H1 (cell line): Measurements from ENCODE around the gene MYRIP. TPM values are rescaled to one million over a fixed set of nuclear protein-coding genes. Genes with fewer than 3 reads are reported as not detected.

ENCODE experiments used
- CTCF ChIA-PET: fragments of 300-600 bp; sonication (Branson Sonifier 250); formaldehyde crosslinking; loops from one replicate; lab custom pipeline; 2021; ENCODE audit not compliant: partially characterized antibody; lab: Charles Lee
- POLR2A ChIA-PET: fragments of 300-600 bp; sonication (Branson Sonifier 250); formaldehyde crosslinking; loops from one replicate; lab custom pipeline; 2021; ENCODE audit warnings: inconsistent platforms; ENCODE audit not compliant: partially characterized antibody; lab: Charles Lee
- DNase-seq, 2 experiments: peaks; one replicate each; pipeline versions ENCODE4 v3.0.0 to v3.0.0-alpha.2; 2010 to 2022; ENCODE audit warnings: low spot score in 2 of 2, low read depth in 1 of 2, mixed read lengths in 1 of 2
- FAIRE-seq: peaks from 2 replicates; lab custom pipeline; 2011; peaks lifted over from hg19 to GRCh38; lab: Jason Lieb, UNC
- H2AFZ ChIP-seq: 2 replicates; pipeline ENCODE4 v1.8.1; 2012; ENCODE audit warnings: low read length, inconsistent platforms
- H2AK5ac ChIP-seq: 2 replicates; pipeline ENCODE4 v1.6.1; 2013; ENCODE audit warnings: low read depth, low read length
- H2BK120ac ChIP-seq: replicated peaks from 2 replicates; pipeline ENCODE3; 2013; ENCODE audit warnings: low read depth, low read length, inconsistent platforms
- H2BK12ac ChIP-seq: 2 replicates; pipeline ENCODE4 v1.6.1; 2013; ENCODE audit warnings: low read depth, low read length
- H2BK15ac ChIP-seq: 2 replicates; pipeline ENCODE4 v1.6.1; 2013; ENCODE audit warnings: low read length
- H2BK20ac ChIP-seq: 2 replicates; pipeline ENCODE4 v1.6.1; 2013; ENCODE audit warnings: low read length
- H2BK5ac ChIP-seq: 2 replicates; pipeline ENCODE4 v1.6.1; 2013; ENCODE audit warnings: low read depth, low read length
- H3K14ac ChIP-seq: 2 replicates; pipeline ENCODE4 v1.6.1; 2013; ENCODE audit warnings: inconsistent platforms; ENCODE audit not compliant: insufficient read length
- H3K18ac ChIP-seq: 2 replicates; pipeline ENCODE4 v1.6.1; 2013; ENCODE audit warnings: low read length; ENCODE audit errors: extremely low read depth
- H3K23ac ChIP-seq: 2 replicates; pipeline ENCODE4 v1.6.1; 2013; ENCODE audit warnings: inconsistent platforms; ENCODE audit not compliant: insufficient read length
- H3K23me2 ChIP-seq: 2 replicates; pipeline ENCODE4 v1.6.1; 2013; ENCODE audit warnings: low read depth, low read length
- H3K27ac ChIP-seq: 2 replicates; pipeline ENCODE4 v1.6.1; 2011; ENCODE audit warnings: low read depth, low read length, inconsistent platforms
- H3K27me3 ChIP-seq, 4 experiments: replicated peaks in 1 of 4; 1 replicate in 1 of 4; 2 replicates in 3 of 4; pipeline versions ENCODE4 v1.6.1 to v1.8.1; 2011 to 2013; ENCODE audit warnings: low read length in 3 of 4, mild to moderate bottlenecking in 3 of 4, inconsistent platforms in 2 of 4, mixed read lengths in 2 of 4, moderate library complexity in 1 of 4; ENCODE audit not compliant: control insufficient read depth in 3 of 4, insufficient read depth in 3 of 4; ENCODE audit errors: extremely low read depth in 1 of 4
- H3K36me3 ChIP-seq, 4 experiments: 2 replicates each; pipeline versions ENCODE4 v1.6.1 to v1.8.1; 2011 to 2013; ENCODE audit warnings: mild to moderate bottlenecking in 4 of 4, low read length in 3 of 4, moderate library complexity in 2 of 4, control low read depth in 1 of 4, inconsistent platforms in 1 of 4; ENCODE audit not compliant: insufficient read depth in 4 of 4, control insufficient read depth in 2 of 4
- H3K4ac ChIP-seq: replicated peaks from 2 replicates; pipeline ENCODE3; 2013; ENCODE audit warnings: low read length, low read depth, mixed read lengths, inconsistent platforms; ENCODE audit not compliant: insufficient read length
- H3K4me1 ChIP-seq, 4 experiments: replicated peaks in 1 of 4; 1 replicate in 1 of 4; 2 replicates in 3 of 4; pipeline versions ENCODE4 v1.6.1 to v1.8.1; 2011 to 2013; ENCODE audit warnings: low read length in 3 of 4, inconsistent platforms in 2 of 4, mixed read lengths in 1 of 4; ENCODE audit not compliant: insufficient read depth in 4 of 4, control insufficient read depth in 3 of 4
- H3K4me2 ChIP-seq, 2 experiments: 2 replicates each; pipeline versions ENCODE4 v1.6.1 to v1.8.1; 2011 to 2013; ENCODE audit warnings: low read depth in 2 of 2, low read length in 2 of 2, control low read depth in 1 of 2, inconsistent platforms in 1 of 2, mild to moderate bottlenecking in 1 of 2; ENCODE audit not compliant: insufficient read depth in 1 of 2
- H3K4me3 ChIP-seq, 4 experiments: fragments of 200-600, 300-600 bp in 1 of 4; sonication (generic), shearing (Covaris generic), sonication (Bioruptor Twin) in 1 of 4; 2 replicates each; pipeline versions ENCODE4 v1.5.1 to v1.8.1; 2011 to 2016; ENCODE audit warnings: low read length in 4 of 4, low read depth in 3 of 4, control low read depth in 2 of 4, inconsistent platforms in 2 of 4, mild to moderate bottlenecking in 2 of 4, mixed read lengths in 1 of 4, moderate library complexity in 1 of 4; ENCODE audit not compliant: insufficient read depth in 2 of 4; ENCODE audit errors: extremely low read depth in 1 of 4
- H3K56ac ChIP-seq: replicated peaks from 2 replicates; pipeline ENCODE3; 2013; ENCODE audit warnings: low read depth, mild to moderate bottlenecking, mixed read lengths, low read length, inconsistent platforms; ENCODE audit not compliant: insufficient read length
- H3K79me1 ChIP-seq: 2 replicates; pipeline ENCODE4 v1.6.1; 2013; ENCODE audit warnings: low read depth, low read length, control low read depth
- H3K79me2 ChIP-seq, 2 experiments: 2 replicates each; pipeline versions ENCODE4 v1.6.1 to v1.8.1; 2012 to 2013; ENCODE audit warnings: low read length in 2 of 2, mild to moderate bottlenecking in 2 of 2, inconsistent platforms in 1 of 2; ENCODE audit not compliant: insufficient read depth in 2 of 2, control insufficient read depth in 1 of 2
- H3K9ac ChIP-seq, 4 experiments: replicated peaks in 1 of 4; 1 replicate in 1 of 4; 2 replicates in 3 of 4; pipeline versions ENCODE4 v1.6.1 to v1.8.1; 2011 to 2013; ENCODE audit warnings: low read depth in 3 of 4, low read length in 3 of 4, control low read depth in 2 of 4, mild to moderate bottlenecking in 2 of 4, moderate library complexity in 2 of 4, inconsistent platforms in 1 of 4; ENCODE audit errors: extremely low read depth in 1 of 4
- H3K9me3 ChIP-seq, 2 experiments: 2 replicates each; pipeline versions ENCODE4 v1.6.1 to v1.8.1; 2012 to 2013; ENCODE audit warnings: mild to moderate bottlenecking in 2 of 2, moderate library complexity in 2 of 2, control low read depth in 1 of 2, inconsistent platforms in 1 of 2, low read depth in 1 of 2, low read length in 1 of 2, mixed read lengths in 1 of 2; ENCODE audit not compliant: insufficient read depth in 2 of 2
- H4K20me1 ChIP-seq, 2 experiments: replicated peaks in 1 of 2; 2 replicates each; pipeline versions ENCODE3 to v1.8.1; 2011 to 2013; ENCODE audit warnings: inconsistent platforms in 2 of 2, low read length in 2 of 2, mild to moderate bottlenecking in 1 of 2; ENCODE audit not compliant: insufficient read depth in 2 of 2, control insufficient read depth in 1 of 2
- H4K5ac ChIP-seq: 2 replicates; pipeline ENCODE4 v1.6.1; 2013; ENCODE audit warnings: low read length, low read depth, mixed read lengths, inconsistent platforms; ENCODE audit not compliant: insufficient read length
- H4K8ac ChIP-seq: 2 replicates; pipeline ENCODE4 v1.8.0; 2013; ENCODE audit warnings: mild to moderate bottlenecking, moderate library complexity, low read length, inconsistent platforms; ENCODE audit not compliant: insufficient read depth; ENCODE audit errors: extremely low read depth
- H4K91ac ChIP-seq: replicated peaks from 2 replicates; pipeline ENCODE3; 2013; ENCODE audit warnings: low read length, mixed read lengths, inconsistent platforms; ENCODE audit not compliant: insufficient read length
- CEBPB ChIP-seq: IDR thresholded peaks from 2 replicates; pipeline ENCODE4 v1.6.1; 2012; ENCODE audit warnings: low read depth, low read length
- GABPA ChIP-seq: IDR thresholded peaks from 2 replicates; pipeline ENCODE4 v1.6.1; 2011; ENCODE audit warnings: mild to moderate bottlenecking, low read length, moderate library complexity, borderline replicate concordance; ENCODE audit not compliant: insufficient read depth
- POLR2AphosphoS5 ChIP-seq: IDR thresholded peaks from 2 replicates; pipeline ENCODE4 v1.6.1; 2011; ENCODE audit warnings: low read depth, low read length
- RFX5 ChIP-seq: IDR thresholded peaks from 2 replicates; pipeline ENCODE4 v1.6.1; 2011; ENCODE audit warnings: low read depth, low read length, improper control_type of control experiment, borderline replicate concordance
- RNF2 ChIP-seq: fragments of 200-900, 300-1000 bp; sonication (generic); IDR thresholded peaks from 2 replicates; pipeline ENCODE4 v1.7.1; 2016; ENCODE audit warnings: borderline replicate concordance, low read depth, mild to moderate bottlenecking, antibody characterized with exemption, low read length; ENCODE audit not compliant: poor library complexity, severe bottlenecking; ENCODE audit errors: missing control alignments
- TBP ChIP-seq: IDR thresholded peaks from 2 replicates; pipeline ENCODE4 v1.6.1; 2011; ENCODE audit warnings: low read depth, low read length, improper control_type of control experiment
- WGBS, 2 experiments: shearing (Covaris generic) in 1 of 2; methylation state at CpG; one replicate each; pipeline versions ENCODE4 v1.1.6 to v1.1.7; 2013 to 2015; ENCODE audit warnings: low lambda C conversion rate in 2 of 2, mixed read lengths in 2 of 2, inconsistent platforms in 1 of 2, low coverage in 1 of 2, missing lambda C conversion rate in 1 of 2; ENCODE audit not compliant: insufficient replicate concordance in 2 of 2, insufficient coverage in 1 of 2, insufficient read length in 1 of 2; ENCODE audit errors: extremely low coverage in 1 of 2, missing lambda C conversion rate in 1 of 2; 5-methylcytosine and 5-hydroxymethylcytosine counted together
- polyA plus RNA-seq, 7 experiments: library from polyadenylated mRNA; depleted of rRNA in 3 of 7; stranded (reverse) in 5 of 7; unstranded in 2 of 7; fragments of >200 nt in 5 of 7; fragments of 200-250 nt in 2 of 7; gene quantifications; 1 replicate in 5 of 7; 2 replicates in 1 of 7; 4 replicates in 1 of 7; pipeline versions ENCODE4 v1.2.1 to v1.2.3, GENCODE V29; 2011 to 2013; ENCODE audit warnings: missing spikeins in 2 of 7, mixed read lengths in 2 of 7
- total RNA-seq: library from RNA; stranded (reverse); fragmentation: NEBNext Ultra II Directional; extraction: Animal tissue kit (Norgen Biotek cat#: 25700); gene quantifications from 2 replicates; pipeline ENCODE4 v1.2.1, GENCODE V29; 2021
- TF ChIP-seq, protein P1 (sequence below): IDR thresholded peaks from 2 replicates; pipeline ENCODE4 v1.6.1; 2012; ENCODE audit warnings: inconsistent platforms

The MYRIP gene
- total and polyA plus RNA-seq, 2 of the 8 experiments (the other 6 are each of a cell fraction or from before 2014, with no cell fraction given), result 0.54 to 4.3 TPM

DNA sequence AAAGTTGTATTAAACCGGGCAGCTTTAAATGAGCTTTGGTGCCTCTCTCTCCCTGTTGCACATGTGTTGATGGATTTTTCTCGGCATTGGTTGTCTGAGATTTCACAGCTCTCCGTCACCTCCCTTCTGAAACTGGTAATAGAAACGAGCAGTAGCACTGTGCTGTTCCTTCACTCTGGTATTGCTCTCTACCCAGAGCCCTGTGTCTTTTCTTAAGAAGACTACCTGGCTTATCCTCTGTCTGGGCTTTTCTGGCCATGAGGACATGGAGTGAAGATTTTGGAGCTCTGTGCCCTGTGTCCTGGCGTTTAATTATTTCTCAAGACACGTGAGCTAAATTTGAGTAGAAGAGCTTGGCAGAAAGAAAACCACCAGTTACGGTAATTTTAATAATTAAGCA, 290.5 kb downstream of the MYRIP start:
- peaks cover 0 to 4% (median 0%) of the 10 kb centered on the region in 4 experiments; a peak in 2 of 7 replicates for H3K4me1 ChIP-seq
- no peaks in the 10 kb centered on the region for H3K79me2 ChIP-seq
- no peak overlapping the region for H2BK120ac ChIP-seq
- FAIRE-seq, result no peak
- no peak overlapping the region for H3K27ac ChIP-seq
- H3K23me2 ChIP-seq, result no peaks in the 10 kb centered on the region; the same call in 1 of the 2 replicates
- no peak overlapping the region for H3K9ac ChIP-seq
- H4K5ac ChIP-seq, result no peak overlapping the region
- DNase-seq, result no peak
- TF ChIP-seq CEBPB, result no peak
- TF ChIP-seq, protein P1, sequence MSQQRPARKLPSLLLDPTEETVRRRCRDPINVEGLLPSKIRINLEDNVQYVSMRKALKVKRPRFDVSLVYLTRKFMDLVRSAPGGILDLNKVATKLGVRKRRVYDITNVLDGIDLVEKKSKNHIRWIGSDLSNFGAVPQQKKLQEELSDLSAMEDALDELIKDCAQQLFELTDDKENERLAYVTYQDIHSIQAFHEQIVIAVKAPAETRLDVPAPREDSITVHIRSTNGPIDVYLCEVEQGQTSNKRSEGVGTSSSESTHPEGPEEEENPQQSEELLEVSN, result no peak
- no peak for TF ChIP-seq TBP
- no peak for TF ChIP-seq POLR2AphosphoS5
- TF ChIP-seq GABPA, result no peak
- TF ChIP-seq RNF2, result no peak
- TF ChIP-seq RFX5, result no peak
- TF ChIP-seq, all 59 proteins: peak for 0
- Histone ChIP-seq H2BK15ac (no peak overlapping the region), H2AK5ac (no peak overlapping the region), H3K79me1 (no peaks in the 10 kb centered on the region), H3K4me2 (no peak overlapping the region), H3K27me3 (no peaks in the 10 kb centered on the region), H3K18ac (no peak overlapping the region), H4K8ac (no peak overlapping the region), H2AFZ (no peak overlapping the region), H2BK12ac (no peak overlapping the region), H3K14ac (no peak overlapping the region), H2BK20ac (no peak overlapping the region), H3K23ac (no peak overlapping the region), H4K91ac (no peak overlapping the region), H3K4ac (no peak overlapping the region), H3K9me3 (peaks cover 0 to 4% of the 10 kb centered on the region in 2 experiments; a peak in 1 of 4 replicates), H3K56ac (no peak overlapping the region), H3K4me3 (no peak overlapping the region), H2BK5ac (no peak overlapping the region), H3K36me3 (no peaks in the 10 kb centered on the region), H4K20me1 (no peaks in the 10 kb centered on the region)
- ChIA-PET POLR2A (no interaction called here), CTCF (interaction anchor here (0.9 to 1.6 kb wide), 2 partner anchors 10 to 287 kb away, joined by 3 to 9 read pairs; no protein-coding TSS in a partner anchor)
- 92% methylated on average over 7 of the region's 7 CpGs; no CpG with 5 or more reads in 1 of the 2 experiments for WGBS, 2 experiments
